Measurements from ENCODE around the gene PDE1A. TPM values are rescaled to one million over a fixed set of nuclear protein-coding genes. Genes with fewer than 3 reads are reported as not detected.

Gene PDE1A
- total and polyA plus RNA-seq, 4 donors: 0.64 to 5.2 (median 1.7) TPM

GRCh38 chr2:182226807-182227206, 200.0 kb downstream of the PDE1A start:
- no peak for TF ChIP-seq HNF4A (conservative IDR thresholded peaks at IDR 0.05)
- no peak for TF ChIP-seq FOXA1 (IDR thresholded peaks at IDR 0.05)
- no peak for TF ChIP-seq GABPA (IDR thresholded peaks at IDR 0.05 in 1 of 2, conservative IDR thresholded peaks at IDR 0.05 in 1 of 2)
- no peak for TF ChIP-seq FOXA2 (IDR thresholded peaks at IDR 0.05)
- no peak for TF ChIP-seq HNF4G (IDR thresholded peaks at IDR 0.05)
- TF ChIP-seq ZBTB33 (IDR thresholded peaks at IDR 0.05): no peak
- no peak for TF ChIP-seq JUND (IDR thresholded peaks at IDR 0.05)
- TF ChIP-seq NR2F2 (IDR thresholded peaks at IDR 0.05): no peak
- TF ChIP-seq MAX (IDR thresholded peaks at IDR 0.05): no peak
- no peak for TF ChIP-seq RXRA (IDR thresholded peaks at IDR 0.05)
- no peak for TF ChIP-seq ATF3 (IDR thresholded peaks at IDR 0.05)
- TF ChIP-seq TAF1 (conservative IDR thresholded peaks at IDR 0.05): no peak
- TF ChIP-seq YY1 (IDR thresholded peaks at IDR 0.05): no peak
- TF ChIP-seq RAD21 (IDR thresholded peaks at IDR 0.05): no peak
- TF ChIP-seq EGR1 (IDR thresholded peaks at IDR 0.05; ENCODE audit: low read depth in 2 of 2): no peak
- no peak overlapping the region for H3K9ac ChIP-seq (ENCODE audit: low read depth in 1 of 2, low read length in 2 of 2)
- no peak for DNase-seq (ENCODE audit: low spot score)
- H3K27ac ChIP-seq (ENCODE audit: low read depth in 1 of 2, low read length in 2 of 2): no peak overlapping the region
- 84% methylated on average over 4 of the region's 4 CpGs for WGBS
- no peak overlapping the region for H3K4me3 ChIP-seq (ENCODE audit: low read depth in 1 of 3, low read length in 3 of 3)
- H3K9me3 ChIP-seq (ENCODE audit: control insufficient read depth in 4 of 4, low read length in 3 of 4): no peaks in the 10 kb centered on the region
- no peaks in the 10 kb centered on the region for H3K27me3 ChIP-seq (ENCODE audit: control insufficient read depth in 4 of 4, insufficient read depth in 4 of 4, low read length in 3 of 4)
- H3K36me3 ChIP-seq (ENCODE audit: control insufficient read depth in 4 of 4, insufficient read depth in 3 of 4, low read depth in 1 of 4, low read length in 3 of 4): no peaks in the 10 kb centered on the region
- no peaks in the 10 kb centered on the region for H3K4me1 ChIP-seq (ENCODE audit: control insufficient read depth in 4 of 4, insufficient read depth in 4 of 4, low read length in 3 of 4)

GRCh38 chr2:182224669-182225068, 202.2 kb downstream of the PDE1A start:
- DNase-seq (ENCODE audit: low spot score): no peak
- Histone ChIP-seq H3K36me3 (ENCODE audit: control insufficient read depth in 4 of 4, insufficient read depth in 3 of 4, low read depth in 1 of 4, low read length in 3 of 4) (no peaks in the 10 kb centered on the region), H3K4me3 (ENCODE audit: low read depth in 1 of 3, low read length in 3 of 3) (no peak overlapping the region), H3K9ac (ENCODE audit: low read depth in 1 of 2, low read length in 2 of 2) (no peak overlapping the region), H3K27me3 (ENCODE audit: control insufficient read depth in 4 of 4, insufficient read depth in 4 of 4, low read length in 3 of 4) (no peaks in the 10 kb centered on the region), H3K27ac (ENCODE audit: low read depth in 1 of 2, low read length in 2 of 2) (no peak overlapping the region), H3K4me1 (ENCODE audit: control insufficient read depth in 4 of 4, insufficient read depth in 4 of 4, low read length in 3 of 4) (no peaks in the 10 kb centered on the region), H3K9me3 (ENCODE audit: control insufficient read depth in 4 of 4, low read length in 3 of 4) (no peaks in the 10 kb centered on the region)
- 93% methylated on average over 3 of the region's 3 CpGs for WGBS
- no peak for TF ChIP-seq ATF3 (IDR thresholded peaks at IDR 0.05)
- TF ChIP-seq, protein P1, sequence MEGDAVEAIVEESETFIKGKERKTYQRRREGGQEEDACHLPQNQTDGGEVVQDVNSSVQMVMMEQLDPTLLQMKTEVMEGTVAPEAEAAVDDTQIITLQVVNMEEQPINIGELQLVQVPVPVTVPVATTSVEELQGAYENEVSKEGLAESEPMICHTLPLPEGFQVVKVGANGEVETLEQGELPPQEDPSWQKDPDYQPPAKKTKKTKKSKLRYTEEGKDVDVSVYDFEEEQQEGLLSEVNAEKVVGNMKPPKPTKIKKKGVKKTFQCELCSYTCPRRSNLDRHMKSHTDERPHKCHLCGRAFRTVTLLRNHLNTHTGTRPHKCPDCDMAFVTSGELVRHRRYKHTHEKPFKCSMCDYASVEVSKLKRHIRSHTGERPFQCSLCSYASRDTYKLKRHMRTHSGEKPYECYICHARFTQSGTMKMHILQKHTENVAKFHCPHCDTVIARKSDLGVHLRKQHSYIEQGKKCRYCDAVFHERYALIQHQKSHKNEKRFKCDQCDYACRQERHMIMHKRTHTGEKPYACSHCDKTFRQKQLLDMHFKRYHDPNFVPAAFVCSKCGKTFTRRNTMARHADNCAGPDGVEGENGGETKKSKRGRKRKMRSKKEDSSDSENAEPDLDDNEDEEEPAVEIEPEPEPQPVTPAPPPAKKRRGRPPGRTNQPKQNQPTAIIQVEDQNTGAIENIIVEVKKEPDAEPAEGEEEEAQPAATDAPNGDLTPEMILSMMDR (IDR thresholded peaks at IDR 0.05; ENCODE audit: low read depth, low read length, missing input control): no peak
- TF ChIP-seq HNF4G (IDR thresholded peaks at IDR 0.05): no peak
- no peak for TF ChIP-seq JUND (IDR thresholded peaks at IDR 0.05)
- TF ChIP-seq SP1 (IDR thresholded peaks at IDR 0.05): no peak
- no peak for TF ChIP-seq ZBTB33 (IDR thresholded peaks at IDR 0.05)
- TF ChIP-seq REST (IDR thresholded peaks at IDR 0.05): no peak
- TF ChIP-seq RAD21 (IDR thresholded peaks at IDR 0.05): no peak
- no peak for TF ChIP-seq HNF4A (conservative IDR thresholded peaks at IDR 0.05)
